Measurements from ENCODE around the gene HUS1. TPM values are rescaled to one million over a fixed set of nuclear protein-coding genes. Genes with fewer than 3 reads are reported as not detected.
A peak's percentile ranks its signal among the peaks of the same experiment; 100 is the strongest.

HUS1 gene
- total RNA-seq = 10 to 100 TPM; 12.0 to 16.3 (median 14.2) TPM
- polyA plus RNA-seq = 1 to 10 TPM; 4.6 to 8.1 TPM

DNA sequence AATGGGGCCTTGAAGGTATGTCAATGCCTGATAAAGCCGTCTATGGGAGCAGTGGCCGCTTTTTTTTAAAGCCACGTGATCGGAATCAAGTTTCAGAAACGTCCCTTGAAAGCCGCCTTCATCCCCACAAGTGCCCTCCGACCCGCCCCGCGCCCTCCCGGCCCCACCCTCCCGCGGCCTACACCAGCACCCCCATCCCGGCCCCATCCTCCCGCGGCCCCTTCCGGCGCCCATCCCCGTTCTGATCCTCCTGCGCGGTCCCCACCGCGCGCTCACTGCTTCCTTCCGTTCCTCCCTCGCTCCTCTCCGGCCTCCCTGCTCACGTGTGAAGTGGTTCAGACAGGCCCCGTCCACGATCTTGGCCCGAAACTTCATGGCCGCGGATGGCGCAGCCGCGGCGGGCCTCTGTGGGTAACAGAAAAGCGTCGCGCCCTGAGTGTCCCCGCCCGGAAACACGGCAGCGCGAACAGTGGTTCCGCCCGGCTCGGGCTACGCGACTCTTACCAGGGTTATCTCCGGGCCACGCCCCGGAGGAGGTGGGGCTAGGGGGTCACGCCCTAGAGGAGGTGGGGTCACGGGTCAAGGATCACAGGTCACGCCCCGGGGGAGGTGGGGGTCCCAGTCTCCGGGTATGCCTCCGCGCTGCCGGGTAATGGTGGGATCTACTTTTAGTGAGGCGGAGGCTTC lies at the start of gene HUS1:
TSS of gene HUS1 (minus strand) at position 471 of the 687 bp plus-strand sequence. CDS start at position 375, 96 bp downstream.
- Histone ChIP-seq H3K4me1 (peaks cover 0 to 14% (median 8%) of the 10 kb centered on the region in 3 donors), H3K9me3 (no peaks in the 10 kb centered on the region), H3K36me3 (peaks cover 0 to 36% (median 15%) of the 10 kb centered on the region in 3 donors), H3K27ac (peak within 1 kb of the TSS; percentile 51 to 81 (median 64)), H3K27me3 (no peaks in the 10 kb centered on the region), H3K4me3 (peak within 1 kb of the TSS; percentile 38 to 76 (median 51))
- TF ChIP-seq, protein P1, sequence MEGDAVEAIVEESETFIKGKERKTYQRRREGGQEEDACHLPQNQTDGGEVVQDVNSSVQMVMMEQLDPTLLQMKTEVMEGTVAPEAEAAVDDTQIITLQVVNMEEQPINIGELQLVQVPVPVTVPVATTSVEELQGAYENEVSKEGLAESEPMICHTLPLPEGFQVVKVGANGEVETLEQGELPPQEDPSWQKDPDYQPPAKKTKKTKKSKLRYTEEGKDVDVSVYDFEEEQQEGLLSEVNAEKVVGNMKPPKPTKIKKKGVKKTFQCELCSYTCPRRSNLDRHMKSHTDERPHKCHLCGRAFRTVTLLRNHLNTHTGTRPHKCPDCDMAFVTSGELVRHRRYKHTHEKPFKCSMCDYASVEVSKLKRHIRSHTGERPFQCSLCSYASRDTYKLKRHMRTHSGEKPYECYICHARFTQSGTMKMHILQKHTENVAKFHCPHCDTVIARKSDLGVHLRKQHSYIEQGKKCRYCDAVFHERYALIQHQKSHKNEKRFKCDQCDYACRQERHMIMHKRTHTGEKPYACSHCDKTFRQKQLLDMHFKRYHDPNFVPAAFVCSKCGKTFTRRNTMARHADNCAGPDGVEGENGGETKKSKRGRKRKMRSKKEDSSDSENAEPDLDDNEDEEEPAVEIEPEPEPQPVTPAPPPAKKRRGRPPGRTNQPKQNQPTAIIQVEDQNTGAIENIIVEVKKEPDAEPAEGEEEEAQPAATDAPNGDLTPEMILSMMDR (IDR thresholded peaks at IDR 0.05) = no peak
- ATAC-seq (peak; percentile 99 to 100 (median 100)), DNase-seq (peak; percentile 84 to 96 (median 92)), FAIRE-seq (no peak)
- WGBS, 2 donors = 1% methylated on average over 62 of the region's 62 CpGs
- intact Hi-C loops (cut with DNase I) = no loop called here

DNA sequence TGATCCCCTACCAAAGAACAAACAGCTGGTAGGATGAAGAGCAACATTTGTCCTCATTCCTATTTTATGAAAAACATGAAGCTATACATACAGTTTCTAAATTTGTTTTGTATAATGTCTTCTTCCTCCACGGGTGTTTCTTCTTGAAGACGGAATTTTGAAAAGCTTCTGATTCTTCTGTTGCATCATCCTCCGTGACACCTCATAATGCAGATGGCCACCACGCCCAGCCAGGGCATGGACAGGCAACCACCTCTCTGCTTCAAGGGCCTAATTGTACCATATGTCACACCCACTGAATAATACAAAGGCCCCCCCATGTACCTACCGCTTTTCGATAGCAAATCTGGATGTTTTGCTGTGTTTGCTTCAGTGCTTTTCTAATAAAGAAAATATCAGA lies 49.5 kb upstream of the HUS1 start, which contains the start of gene SUN3:
TSS of gene SUN3 (minus strand) at position 170 of the 400 bp plus-strand sequence. CDS start at position 1, 169 bp downstream.
- ATAC-seq = no peak
- no peaks in the 10 kb centered on the region for H3K27me3 ChIP-seq
- no peaks in the 10 kb centered on the region for H3K9me3 ChIP-seq
- intact Hi-C loops (cut with DNase I) = no loop called here
- H3K4me1 ChIP-seq = no peaks in the 10 kb centered on the region
- no peaks in the 10 kb centered on the region for H3K36me3 ChIP-seq
- no peak for DNase-seq
- no peak within 1 kb of the TSS for H3K27ac ChIP-seq
- H3K4me3 ChIP-seq = no peak within 1 kb of the TSS
- 82 to 83% methylated on average over 6 of the region's 6 CpGs for WGBS, 2 donors
- FAIRE-seq = no peak
- TF ChIP-seq, protein P1 (IDR thresholded peaks at IDR 0.05) = no peak

DNA sequence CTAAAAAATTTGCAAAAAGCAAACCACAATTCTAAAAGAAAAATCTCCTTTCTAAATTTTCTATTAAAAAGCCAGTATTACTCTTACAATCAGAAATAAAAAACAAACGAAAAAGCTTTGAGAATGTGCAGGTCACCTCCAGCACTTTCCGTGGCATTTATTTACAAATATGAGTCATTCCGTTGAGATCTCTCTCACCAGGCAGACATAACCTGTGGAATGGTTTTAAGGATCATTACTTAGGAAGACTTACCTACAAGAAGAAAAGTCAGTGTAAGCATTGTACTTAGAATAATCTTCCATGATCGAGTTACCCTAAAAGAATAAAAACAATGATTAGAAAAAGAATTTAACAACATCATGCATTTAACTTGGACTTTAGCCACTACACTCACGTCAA lies 46.2 kb upstream of the HUS1 start:
- Histone ChIP-seq H3K27me3 (peaks cover 0 to 3% (median 0%) of the 10 kb centered on the region in 4 donors), H3K4me3 (no peak overlapping the region), H3K27ac (no peak overlapping the region), H3K4me1 (no peaks in the 10 kb centered on the region), H3K36me3 (no peaks in the 10 kb centered on the region), H3K9me3 (no peaks in the 10 kb centered on the region)
- no peak for DNase-seq
- FAIRE-seq = no peak
- intact Hi-C loops (cut with DNase I) = no loop called here
- 36 to 37% methylated on average over 5 of the region's 5 CpGs for WGBS, 2 donors
- no peak for ATAC-seq
- TF ChIP-seq, protein P1 (IDR thresholded peaks at IDR 0.05) = no peak

DNA sequence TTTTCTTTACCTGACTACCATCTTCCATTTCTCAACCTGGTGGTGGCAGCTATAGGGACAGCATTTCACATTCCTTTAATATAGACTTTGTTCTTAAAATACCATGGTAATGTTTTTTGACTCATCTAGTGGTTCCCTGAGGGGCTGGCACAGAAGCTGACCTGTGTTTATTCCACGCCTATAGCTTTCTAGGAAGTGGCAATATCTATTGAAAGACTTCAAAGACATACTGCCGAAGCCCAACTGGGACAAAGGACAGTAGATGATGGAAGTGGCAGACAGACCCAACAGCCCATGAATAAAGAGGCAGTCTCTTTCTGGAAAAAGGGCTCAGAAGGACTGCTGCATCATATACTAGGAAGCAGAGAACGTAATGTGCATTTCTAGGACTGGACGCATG lies 38.3 kb upstream of the HUS1 start:
- DNase-seq (no peak), FAIRE-seq (no peak), ATAC-seq (no peak)
- no peaks in the 10 kb centered on the region for H3K4me1 ChIP-seq
- TF ChIP-seq, protein P1 (IDR thresholded peaks at IDR 0.05) = no peak
- 89 to 92% methylated on average over 4 of the region's 4 CpGs for WGBS, 2 donors
- H3K27ac ChIP-seq = no peak overlapping the region
- no peaks in the 10 kb centered on the region for H3K9me3 ChIP-seq
- intact Hi-C loops (cut with DNase I) = no loop called here
- no peaks in the 10 kb centered on the region for H3K36me3 ChIP-seq
- no peaks in the 10 kb centered on the region for H3K27me3 ChIP-seq
- no peak overlapping the region for H3K4me3 ChIP-seq

DNA sequence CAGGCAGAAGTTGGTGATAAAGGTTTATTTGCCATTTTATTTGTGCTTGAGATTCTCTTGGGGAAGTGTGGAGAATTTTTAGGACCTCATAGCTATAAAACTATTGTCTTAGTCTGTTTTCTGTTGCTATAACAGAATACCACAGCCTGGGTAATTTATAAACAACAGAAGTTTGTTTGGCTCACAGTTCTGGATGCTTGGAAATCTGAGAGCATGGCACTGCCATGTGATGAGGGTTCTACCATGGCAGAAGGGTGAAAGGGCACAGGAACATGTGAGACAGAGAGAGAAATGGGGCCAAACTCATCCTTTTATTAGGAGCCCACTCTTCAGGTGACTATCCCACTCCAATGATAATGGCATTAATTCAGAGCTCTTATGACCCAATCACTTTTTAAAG lies 37.2 kb upstream of the HUS1 start:
- intact Hi-C loops (cut with DNase I) = no loop called here
- Histone ChIP-seq H3K36me3 (no peaks in the 10 kb centered on the region), H3K4me3 (no peak overlapping the region), H3K4me1 (no peaks in the 10 kb centered on the region), H3K9me3 (no peaks in the 10 kb centered on the region), H3K27me3 (no peaks in the 10 kb centered on the region), H3K27ac (no peak overlapping the region)
- FAIRE-seq (no peak), ATAC-seq (no peak), DNase-seq (no peak)
- TF ChIP-seq, protein P1 (IDR thresholded peaks at IDR 0.05) = no peak

Data from pancreas (tissue), 10 donors.